HG02571 (cell line): ENCODE results near the gene EXT2.

Experiments used
- ATAC-seq: cut with Tn5 transposase; IDR thresholded peaks from one replicate; pipeline ENCODE4 v1.9.1; 2021; ENCODE audit warnings: mild to moderate bottlenecking, moderate library complexity; ENCODE audit not compliant: unreplicated experiment

Gene EXT2

DNA sequence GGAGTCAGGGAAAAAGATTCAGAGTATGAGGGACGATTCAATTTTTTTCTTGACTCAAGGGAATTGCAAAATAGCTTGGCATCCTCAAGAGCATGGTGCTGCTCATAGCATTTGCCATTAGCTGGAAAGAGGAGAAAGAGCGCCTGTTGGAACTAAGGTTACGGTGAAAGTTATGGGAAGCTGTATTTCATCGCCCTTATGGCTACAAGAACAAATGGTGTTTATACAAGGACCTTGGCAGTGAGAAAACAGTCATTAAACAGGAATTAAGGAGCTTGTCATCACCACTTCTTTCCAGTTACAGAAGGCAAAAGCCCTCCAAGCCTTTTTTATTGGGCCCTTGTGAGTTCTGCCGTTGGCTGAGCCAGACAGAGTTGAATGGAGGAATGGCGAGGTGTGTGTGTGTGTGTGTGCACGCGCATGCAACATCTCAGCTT is 140.3 kb downstream of the EXT2 start:
- ATAC-seq = no peak

GRCh38 chr11:44236296-44236695 is 140.8 kb downstream of the EXT2 start:
- ATAC-seq = no peak

DNA sequence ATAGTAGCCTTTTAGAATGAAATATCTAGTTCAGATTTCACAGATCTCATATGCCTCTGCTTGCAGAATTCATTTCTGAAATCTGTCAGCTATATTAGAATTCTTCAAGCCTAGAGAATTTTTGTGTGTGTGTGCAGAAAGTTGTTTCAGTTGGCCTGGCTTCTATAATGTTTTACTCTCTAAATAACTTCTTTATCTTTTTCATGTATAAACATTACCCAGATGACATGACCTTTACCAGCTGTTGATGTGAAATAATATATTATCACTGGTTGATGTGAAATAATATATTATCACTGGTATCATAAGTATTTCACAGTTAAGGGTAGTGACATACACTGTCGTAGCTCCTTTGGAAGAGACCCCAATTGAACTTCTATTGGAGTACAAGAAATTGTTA is 141.7 kb downstream of the EXT2 start:
- no peak for ATAC-seq

- ATAC-seq = no peak
Measured at GRCh38 chr11:44241851-44242250, 146.4 kb downstream of the EXT2 start.

GRCh38 chr11:44243086-44243485 is 147.6 kb downstream of the EXT2 start:
- ATAC-seq = no peak

DNA sequence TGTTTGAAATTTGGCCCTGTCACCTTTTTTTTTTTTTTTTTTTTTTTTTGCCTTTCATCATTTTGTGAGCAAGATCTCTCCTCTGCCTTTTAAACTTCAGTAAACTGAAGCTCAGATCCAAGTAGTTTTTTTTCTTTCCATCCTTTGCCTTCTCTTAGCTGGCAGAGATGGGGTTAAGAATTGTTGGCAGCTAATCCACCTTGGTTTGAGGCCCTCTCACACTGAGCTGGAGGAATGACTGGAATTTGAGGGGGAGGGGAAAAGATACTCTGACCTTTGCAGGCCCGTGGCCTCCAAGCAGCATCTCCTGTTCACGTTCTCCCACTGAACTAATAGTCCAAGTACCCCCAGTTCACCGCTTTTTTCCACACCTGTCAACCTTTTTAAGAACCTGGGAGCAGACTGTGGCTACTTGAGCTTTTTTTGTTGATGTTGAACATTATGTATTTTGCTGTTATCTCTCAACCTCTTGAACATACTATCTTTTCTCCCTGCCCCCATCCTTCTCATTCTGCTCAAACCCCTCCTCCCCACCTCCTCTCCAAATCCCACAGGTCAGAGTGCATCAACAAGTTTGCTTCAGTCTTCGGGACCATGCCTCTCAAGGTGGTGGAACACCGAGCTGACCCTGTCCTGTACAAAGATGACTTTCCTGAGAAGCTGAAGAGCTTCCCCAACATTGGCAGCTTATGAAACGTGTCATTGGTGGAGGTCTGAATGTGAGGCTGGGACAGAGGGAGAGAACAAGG is 148.3 kb downstream of the EXT2 start:
- ATAC-seq = no peak

- ATAC-seq = no peak
Measured at GRCh38 chr11:44244639-44245310, 149.3 kb downstream of the EXT2 start.

- no peak for ATAC-seq
Measured at GRCh38 chr11:44246726-44247125, 151.2 kb downstream of the EXT2 start.

DNA sequence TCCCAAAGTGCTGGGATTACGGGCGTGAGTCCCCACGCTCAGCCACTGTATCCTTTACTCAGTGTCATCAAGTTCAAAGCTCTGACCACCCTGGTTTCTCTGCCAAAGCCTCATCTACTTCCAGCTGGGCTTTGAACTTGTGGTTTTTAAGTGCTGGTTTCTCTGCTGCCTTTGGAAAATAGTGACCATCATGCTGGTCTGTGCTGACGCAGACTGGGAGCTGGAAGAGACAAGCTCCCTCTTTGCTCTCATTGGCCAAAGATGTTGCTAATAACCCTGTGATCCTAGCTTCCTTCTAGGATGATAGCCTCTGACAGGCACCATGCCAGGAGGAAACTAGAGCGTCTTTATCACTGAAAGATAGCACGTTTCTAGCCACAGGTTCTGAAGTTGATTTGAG is 152.0 kb downstream of the EXT2 start:
- ATAC-seq = no peak

DNA sequence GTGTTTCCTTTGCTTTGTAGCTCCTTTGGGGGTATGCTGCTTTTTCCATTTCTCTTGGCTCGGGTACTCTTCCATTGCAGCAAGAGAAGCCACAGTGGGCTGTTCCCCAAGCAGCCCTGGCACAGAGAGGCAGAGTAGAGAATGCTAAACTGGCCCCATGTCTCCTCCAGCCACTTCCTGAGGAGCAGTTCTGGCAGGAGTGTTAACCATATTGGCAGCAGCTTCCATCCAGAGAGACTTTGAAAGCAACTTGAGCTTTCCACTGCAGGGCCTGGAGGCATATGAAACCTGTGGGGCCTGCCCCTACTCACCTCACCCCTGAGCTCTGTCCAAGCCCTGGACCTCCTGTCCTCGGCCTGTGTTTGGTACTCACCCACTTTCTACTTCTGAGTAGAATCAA is 152.6 kb downstream of the EXT2 start:
- ATAC-seq = no peak

DNA sequence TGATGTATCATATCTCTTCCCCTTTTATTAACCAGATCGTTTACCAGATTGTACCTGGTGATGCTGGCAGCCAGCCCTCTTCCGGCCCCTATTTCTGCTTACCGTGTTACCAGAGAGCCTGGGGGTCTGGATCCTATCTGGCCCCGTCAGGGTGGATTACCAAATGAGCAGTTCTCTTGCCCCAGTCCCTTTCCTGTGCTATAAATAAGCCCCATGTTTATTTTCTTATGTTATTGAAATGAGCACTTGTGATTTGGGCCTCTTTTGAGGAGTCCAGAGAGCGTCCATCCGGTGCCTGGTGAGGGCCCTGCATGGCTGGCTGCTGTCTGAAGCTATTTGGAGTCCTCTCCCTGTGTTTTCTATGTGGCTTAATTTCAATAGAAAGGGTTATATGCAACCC is 154.9 kb downstream of the EXT2 start:
- ATAC-seq = no peak

- ATAC-seq = no peak
Measured at GRCh38 chr11:44252999-44253602, 157.6 kb downstream of the EXT2 start.

GRCh38 chr11:44255406-44256071 is 160.1 kb downstream of the EXT2 start:
- ATAC-seq = no peak

DNA sequence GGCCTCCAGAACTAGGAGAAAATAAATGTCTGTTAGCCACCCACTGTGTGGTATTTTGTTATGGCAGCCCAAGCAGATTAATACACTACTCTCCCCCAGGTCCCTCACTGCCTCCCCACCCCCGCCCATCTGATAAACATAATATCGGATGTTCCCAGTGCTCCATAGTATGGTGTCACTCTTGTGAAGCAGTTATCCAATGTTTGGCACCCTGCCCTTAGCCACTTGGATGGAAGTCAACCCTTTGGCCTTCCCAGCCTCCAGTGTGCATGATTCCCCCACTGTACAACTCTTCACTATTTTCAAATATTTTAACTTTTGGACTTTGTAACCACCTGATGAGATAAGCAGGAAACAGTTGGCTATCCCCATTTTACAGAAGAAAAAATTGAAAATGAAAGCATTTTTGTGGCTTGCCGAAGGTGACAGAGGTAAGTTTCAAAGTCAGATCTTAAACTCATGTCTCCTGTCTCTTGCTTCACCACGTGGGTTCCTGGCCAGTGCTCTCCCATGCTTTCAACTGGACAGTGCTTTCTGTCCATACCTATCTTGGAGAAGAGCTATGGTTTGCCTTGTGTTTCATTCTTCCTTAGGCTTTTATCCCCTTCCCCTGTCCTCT is 161.3 kb downstream of the EXT2 start:
- no peak for ATAC-seq

GRCh38 chr11:44257338-44258189 is 162.1 kb downstream of the EXT2 start:
- no peak for ATAC-seq

DNA sequence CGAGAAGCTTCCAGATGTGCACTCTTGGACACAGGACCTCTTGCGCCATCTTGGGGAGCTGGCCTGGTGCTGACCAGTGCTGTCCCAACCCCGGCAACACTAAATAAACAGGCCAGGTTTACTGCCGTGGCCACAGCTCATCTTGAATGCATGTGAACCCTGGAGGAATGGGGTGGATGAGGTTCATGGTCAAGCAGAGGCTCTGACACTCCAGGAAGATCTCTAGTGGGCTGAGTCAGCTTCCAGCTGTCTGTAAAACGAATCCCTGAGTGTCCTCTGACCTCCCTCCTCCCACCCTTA is 162.7 kb downstream of the EXT2 start:
- no peak for ATAC-seq

- ATAC-seq = no peak
Measured at GRCh38 chr11:44258839-44259420, 163.5 kb downstream of the EXT2 start.

GRCh38 chr11:44260081-44260480 is 164.6 kb downstream of the EXT2 start:
- ATAC-seq = no peak

DNA sequence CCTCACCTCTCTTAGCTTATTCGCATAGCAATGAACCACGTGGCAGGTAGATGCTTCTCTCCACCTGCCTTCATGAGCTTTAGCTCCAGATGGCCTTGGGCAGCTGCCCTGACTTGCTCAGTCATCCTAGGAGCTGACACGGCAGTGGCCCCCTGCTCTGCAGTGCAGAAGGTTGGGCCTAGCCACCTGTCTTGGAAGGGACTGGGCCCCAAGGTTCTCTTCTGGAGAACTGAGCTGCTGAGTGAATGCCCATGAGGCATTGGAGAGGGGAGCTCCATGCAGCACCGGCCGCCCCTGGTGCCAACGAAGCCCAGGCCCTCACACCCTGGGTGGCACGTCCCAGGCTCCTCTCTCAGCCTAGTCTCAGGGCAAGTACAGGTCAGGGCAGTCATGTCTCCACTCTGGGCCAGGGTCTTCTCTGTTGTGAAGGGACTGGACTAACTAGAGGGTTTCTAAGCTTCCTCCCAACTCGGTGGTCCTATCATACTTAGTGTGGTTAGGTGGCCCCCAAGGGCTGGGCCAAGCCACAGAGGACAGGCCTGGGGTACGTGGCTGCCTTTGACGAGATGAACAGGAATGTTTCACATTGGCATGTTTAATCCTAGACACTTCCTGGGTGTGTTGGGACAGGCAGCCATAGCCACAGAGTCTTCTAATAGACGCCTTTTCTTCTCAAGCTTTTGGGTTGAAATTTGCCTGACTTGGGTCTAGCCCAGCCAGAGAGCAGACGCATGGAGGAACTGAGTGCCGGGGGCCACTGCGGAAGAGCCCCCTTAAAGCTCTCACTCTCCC is 166.5 kb downstream of the EXT2 start:
- no peak for ATAC-seq
